VCaP (cell line): ENCODE results near the gene PDIA5.
A peak's percentile ranks its signal among the peaks of the same experiment; 100 is the strongest.

Source experiments
- H3K27ac ChIP-seq: fragments of 450-650 bp; 2 replicates; pipeline ENCODE4 v1.5.1; 2017
- CTCF ChIP-seq: fragments of 450-650 bp; conservative IDR thresholded peaks from 2 replicates; pipeline ENCODE4 v1.5.1; 2017; ENCODE audit warnings: mild to moderate bottlenecking, moderate library complexity

PDIA5 gene

DNA sequence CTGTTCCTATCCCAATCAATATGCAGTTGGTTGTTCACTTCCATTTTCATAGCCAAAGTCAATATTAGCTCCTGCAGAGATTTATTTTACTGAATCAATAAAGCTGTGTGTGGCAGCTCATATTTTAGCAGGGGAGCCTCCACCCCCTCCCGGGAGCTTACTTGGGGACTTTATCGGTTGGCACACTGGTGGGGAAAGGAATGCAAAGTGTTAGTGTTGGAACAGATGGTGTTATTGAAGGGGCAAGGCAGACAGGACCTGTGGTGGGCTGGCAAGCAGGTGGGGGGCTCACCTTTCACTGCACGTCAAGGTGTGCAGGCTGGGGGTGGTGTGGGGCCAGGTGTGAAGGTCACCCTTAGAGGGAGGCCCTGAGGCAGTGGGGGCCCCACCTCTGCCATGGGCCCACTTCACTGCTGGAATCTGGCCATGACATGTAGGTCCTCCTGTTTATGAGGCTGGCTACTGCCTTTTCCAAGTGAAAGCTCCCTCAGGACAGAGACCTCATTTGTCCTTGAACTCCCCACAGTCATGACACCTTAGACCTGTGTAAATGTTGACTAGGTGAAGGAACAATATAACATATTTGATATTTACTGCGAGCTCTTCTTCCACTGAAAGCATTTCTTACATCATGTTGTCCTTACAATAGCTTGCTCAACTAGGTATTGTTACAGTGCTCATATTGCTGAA, 90.9 kb downstream of the PDIA5 start:
- no peak for TF ChIP-seq CTCF
- H3K27ac ChIP-seq: peak overlapping the region; percentile 86

DNA sequence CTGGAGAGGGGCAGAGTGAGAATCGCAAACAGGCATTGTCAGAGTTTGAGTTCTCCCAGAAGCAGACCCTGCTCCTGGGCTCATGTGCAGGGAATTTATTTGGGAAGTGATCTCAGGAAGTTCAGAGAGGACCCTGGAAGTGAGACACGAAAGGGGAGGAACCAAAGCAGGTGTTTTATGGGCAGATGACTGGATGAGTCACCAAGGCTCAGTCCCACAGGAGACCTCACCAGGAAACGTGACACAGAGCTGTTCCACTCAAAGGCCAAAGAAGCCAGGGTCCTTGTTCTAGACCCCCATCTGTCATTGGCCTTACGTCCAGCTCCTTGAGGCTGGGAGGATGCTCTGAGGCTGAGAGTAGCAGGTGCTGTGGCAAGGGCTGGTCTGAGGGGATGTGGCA, 91.5 kb downstream of the PDIA5 start:
- peak overlapping the region; percentile 86 for H3K27ac ChIP-seq
- no peak for TF ChIP-seq CTCF

- H3K27ac ChIP-seq: peak overlapping the region; percentile 86; the same call in 1 of the 2 replicates
- TF ChIP-seq CTCF: no peak
Observed at GRCh38 chr3:123158899-123159390, 92.1 kb downstream of the PDIA5 start.

DNA sequence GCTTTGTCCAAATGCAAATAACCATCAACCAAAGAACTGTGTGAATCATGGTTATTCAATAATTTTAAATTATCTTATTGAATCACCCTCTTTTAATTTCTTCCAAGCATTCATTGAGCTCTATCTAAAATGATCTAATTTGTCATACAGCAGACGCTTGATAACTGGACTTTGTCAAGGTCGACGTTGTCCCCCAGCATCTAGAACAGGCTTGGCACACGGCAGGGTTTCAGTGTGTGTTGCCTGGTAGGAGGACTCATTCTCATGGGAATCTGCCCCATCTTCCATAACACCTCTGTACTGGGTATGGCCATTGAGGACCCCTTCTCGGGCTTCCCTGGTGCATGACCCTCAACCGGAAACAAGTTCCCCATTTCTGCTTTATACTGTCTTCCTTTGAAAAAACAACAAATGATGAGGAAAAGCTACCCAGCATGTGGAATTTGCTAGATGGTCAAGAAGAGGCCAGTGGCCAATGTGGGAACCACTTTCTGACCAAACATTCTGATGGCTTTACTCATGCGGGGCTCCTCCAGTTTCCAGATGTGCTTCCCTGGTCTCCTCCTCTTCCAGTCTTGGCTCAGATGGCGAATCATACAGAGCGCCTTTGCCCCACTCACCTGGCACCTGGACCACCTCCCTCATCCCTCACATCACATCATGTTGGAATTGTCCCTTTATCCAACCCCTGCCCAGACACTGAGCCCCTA, 93.3 kb downstream of the PDIA5 start:
- H3K27ac ChIP-seq: no peak overlapping the region
- TF ChIP-seq CTCF: no peak

DNA sequence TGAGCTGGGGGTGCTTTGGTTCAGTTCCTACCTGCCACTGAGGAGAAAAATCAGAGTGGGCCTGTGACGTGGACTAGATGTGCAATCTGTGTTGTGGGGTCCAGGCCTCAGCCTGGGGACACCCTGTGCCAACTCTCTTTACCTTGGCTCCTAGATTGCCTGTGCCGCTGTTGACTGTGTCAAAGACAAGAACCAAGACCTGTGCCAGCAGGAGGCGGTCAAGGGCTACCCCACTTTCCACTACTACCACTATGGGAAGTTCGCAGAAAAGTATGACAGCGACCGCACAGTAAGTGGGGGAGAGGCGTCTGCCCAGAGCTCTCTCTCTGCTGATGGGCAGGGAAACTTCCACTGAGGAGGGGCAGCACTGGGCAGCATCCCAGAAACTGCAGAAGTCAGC, 94.3 kb downstream of the PDIA5 start:
- no peak for TF ChIP-seq CTCF
- H3K27ac ChIP-seq: no peak overlapping the region

DNA sequence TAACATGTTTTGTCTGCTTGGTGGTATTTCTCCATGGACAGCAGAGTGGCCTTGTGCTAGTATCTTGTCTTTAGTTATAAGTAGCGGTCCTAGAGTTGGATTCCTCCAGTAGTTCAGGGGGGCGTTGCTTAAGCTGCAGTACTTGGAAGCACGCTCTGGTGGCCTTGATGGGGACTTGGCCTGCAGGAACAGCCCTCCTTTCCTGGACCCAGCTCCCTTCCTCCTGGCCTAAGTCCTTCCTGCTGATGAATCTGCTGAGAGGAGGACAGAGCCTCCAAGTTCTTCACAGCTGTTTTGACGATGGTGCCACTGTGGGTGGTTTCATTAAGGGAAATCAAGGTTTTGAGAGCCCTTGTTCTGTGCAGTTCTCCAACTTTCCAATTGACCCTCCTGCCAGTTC, 96.3 kb downstream of the PDIA5 start:
- no peak overlapping the region for H3K27ac ChIP-seq
- no peak for TF ChIP-seq CTCF

DNA sequence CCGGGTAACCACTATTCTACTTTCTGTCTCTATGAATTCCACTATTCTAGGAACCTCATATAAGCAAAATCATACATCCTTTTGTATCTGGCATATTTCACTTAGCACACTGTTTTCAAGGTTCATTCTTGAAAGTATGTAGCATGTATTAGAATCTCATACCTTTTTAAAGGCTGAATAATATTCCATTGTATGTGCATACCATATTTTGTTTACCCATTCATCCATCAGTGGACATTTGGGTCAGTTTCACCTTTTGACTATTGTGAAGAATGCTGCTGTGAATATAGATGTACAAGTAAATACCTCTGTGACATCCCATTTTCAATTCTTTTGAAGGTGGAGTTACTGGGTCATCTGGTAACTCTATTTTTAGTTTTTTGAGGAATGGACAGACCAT, 98.3 kb downstream of the PDIA5 start:
- H3K27ac ChIP-seq: no peak overlapping the region
- TF ChIP-seq CTCF: no peak
